ENCODE measurements around the gene GMEB2.
"Not testable (repeated sequence)": the region's sequence is repeated elsewhere in the genome, so short reads cannot be mapped to it uniquely, and the experiment has no call there.

Gene GMEB2

DNA sequence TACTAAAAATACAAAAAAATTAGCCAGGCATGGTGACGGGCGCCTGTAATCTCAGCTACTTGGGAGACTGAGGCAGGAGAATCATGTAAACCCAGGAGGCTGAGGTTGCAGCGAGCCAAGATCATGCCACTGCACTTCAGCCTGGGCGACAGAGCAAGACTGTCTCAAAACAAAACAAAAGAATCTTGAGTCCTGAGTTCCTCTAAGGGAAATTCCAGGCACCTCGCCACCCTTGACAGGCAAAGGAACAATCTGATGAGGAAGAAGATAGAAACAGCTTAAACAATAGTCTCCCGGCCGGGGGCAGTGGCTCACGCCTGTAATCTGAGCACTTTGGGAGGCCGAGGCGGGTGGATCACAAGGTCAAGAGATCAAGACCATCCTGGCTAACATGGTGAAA, 4.5 kb upstream of the GMEB2 start:
- not testable (repeated sequence) for H3K9ac ChIP-seq (ENCODE audit: low read length); H3K36me3 ChIP-seq (ENCODE audit: insufficient read depth, low read length); H3K4me3 ChIP-seq (ENCODE audit: low read depth in 1 of 2, low read length in 2 of 2); H3K9me3 ChIP-seq (ENCODE audit: low read length); H3K27ac ChIP-seq (ENCODE audit: low read depth, low read length); H3K27me3 ChIP-seq (ENCODE audit: control insufficient read depth in 1 of 2, insufficient read depth in 2 of 2, low read length in 2 of 2)
- peaks cover 10% of the 10 kb centered on the region for H3K4me1 ChIP-seq (ENCODE audit: insufficient read depth, low read length)

DNA sequence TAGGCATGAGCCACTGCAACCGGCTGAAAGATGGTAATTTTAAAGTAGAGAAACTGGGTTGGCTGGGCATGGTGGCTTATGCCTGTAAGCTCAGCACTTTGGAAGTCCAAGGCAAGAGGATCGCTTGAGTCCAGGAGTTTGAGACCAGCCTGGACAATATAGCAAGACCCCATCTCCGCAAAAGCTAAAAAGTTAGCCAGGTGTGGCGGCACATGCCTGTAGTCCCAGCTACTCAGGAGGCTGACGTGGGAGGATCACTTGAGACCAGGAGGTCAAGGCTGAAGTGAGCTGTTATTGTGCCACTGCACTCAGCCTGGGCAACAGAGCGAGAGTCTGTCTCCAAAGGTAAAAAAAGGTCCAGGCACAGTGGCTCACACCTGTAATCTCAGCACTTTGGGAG, 4.1 kb upstream of the GMEB2 start:
- not testable (repeated sequence) for H3K9ac ChIP-seq (ENCODE audit: low read length); H3K36me3 ChIP-seq (ENCODE audit: insufficient read depth, low read length); H3K9me3 ChIP-seq (ENCODE audit: low read length); H3K27me3 ChIP-seq (ENCODE audit: control insufficient read depth in 1 of 2, insufficient read depth in 2 of 2, low read length in 2 of 2); H3K27ac ChIP-seq (ENCODE audit: low read depth, low read length); H3K4me3 ChIP-seq (ENCODE audit: low read depth in 1 of 2, low read length in 2 of 2)
- peaks cover 10% of the 10 kb centered on the region for H3K4me1 ChIP-seq (ENCODE audit: insufficient read depth, low read length)

DNA sequence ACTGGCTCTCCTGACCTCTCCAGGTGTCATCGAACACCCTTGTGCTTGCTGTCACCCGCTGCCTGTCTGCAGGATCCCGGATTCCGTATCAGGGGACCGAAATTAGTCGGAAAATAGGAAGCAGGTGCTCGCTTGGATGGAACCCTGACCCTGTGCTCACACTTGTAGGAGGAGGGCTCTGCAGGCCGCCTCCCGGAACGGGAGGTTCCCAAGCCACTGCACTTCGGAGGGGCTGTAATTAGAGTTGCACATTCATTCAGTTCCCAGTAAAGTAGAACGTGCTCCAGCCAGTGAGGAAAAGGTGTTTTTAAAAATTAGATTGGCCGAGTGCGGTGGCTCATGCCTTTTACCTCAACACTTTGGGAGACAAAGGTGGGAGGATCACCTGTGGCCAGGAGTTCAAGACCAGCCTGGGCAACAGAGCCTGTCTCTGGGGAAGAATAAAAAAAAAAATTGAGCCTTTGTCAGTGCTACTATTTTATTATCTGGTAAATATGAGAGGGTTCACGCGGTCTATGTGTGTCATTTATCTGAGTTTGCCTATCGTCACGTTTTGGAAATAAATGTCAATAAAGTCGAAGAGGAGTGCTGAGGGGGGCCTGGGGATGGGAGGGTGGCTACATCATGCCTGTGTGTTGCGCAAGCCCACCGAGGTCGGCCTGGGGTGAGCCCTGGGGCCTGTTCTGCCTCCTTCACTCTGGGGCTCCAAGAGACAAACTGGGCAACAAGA, 1.5 kb upstream of the GMEB2 start:
- no peaks in the 10 kb centered on the region for H3K27me3 ChIP-seq (ENCODE audit: control insufficient read depth in 1 of 2, insufficient read depth in 2 of 2, low read length in 2 of 2)

DNA sequence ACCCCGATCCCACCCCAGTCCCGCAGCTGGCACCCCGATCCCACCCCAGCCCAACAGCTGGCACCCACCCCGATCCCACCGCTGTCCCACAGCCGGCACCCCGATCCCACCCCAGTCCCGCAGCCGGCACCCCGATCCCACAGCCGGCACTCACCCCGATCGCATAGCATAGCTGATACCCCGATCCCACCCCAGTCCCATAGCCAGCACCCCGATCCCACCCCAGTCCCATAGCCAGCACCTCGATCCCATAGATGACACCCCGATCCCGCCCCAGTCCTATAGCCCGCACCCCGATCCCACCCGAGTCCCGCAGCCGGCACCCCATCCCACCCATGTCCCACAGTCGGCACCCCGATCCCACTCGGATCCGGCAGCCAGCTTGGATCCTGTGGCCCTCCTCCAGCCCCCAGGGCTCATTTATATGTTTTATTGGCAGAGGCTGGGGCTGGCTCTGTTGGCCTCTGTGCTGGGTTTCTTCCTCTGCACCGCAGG, 897 bp upstream of the GMEB2 start:
- no peaks in the 10 kb centered on the region for H3K36me3 ChIP-seq (ENCODE audit: insufficient read depth, low read length)
- peak overlapping the region; percentile 37 for H3K27ac ChIP-seq (ENCODE audit: low read depth, low read length)
- peak overlapping the region; percentile 53 to 99 for H3K4me3 ChIP-seq (ENCODE audit: low read depth in 1 of 2, low read length in 2 of 2)
- peak overlapping the region; percentile 15 for H3K9ac ChIP-seq (ENCODE audit: low read length)
- no peaks in the 10 kb centered on the region for H3K9me3 ChIP-seq (ENCODE audit: low read length)
- H3K4me1 ChIP-seq (ENCODE audit: insufficient read depth, low read length) = peaks cover 10% of the 10 kb centered on the region
- H3K27me3 ChIP-seq (ENCODE audit: control insufficient read depth in 1 of 2, insufficient read depth in 2 of 2, low read length in 2 of 2) = no peaks in the 10 kb centered on the region

More for the DNA sequence above, 1.5 kb upstream of the GMEB2 start:
- Histone ChIP-seq H3K36me3 (ENCODE audit: insufficient read depth, low read length) (no peaks in the 10 kb centered on the region), H3K4me3 (ENCODE audit: low read depth in 1 of 2, low read length in 2 of 2) (peak overlapping the region; percentile 53 to 99), H3K4me1 (ENCODE audit: insufficient read depth, low read length) (peaks cover 10% of the 10 kb centered on the region), H3K9me3 (ENCODE audit: low read length) (no peaks in the 10 kb centered on the region), H3K27ac (ENCODE audit: low read depth, low read length) (peak overlapping the region; percentile 37), H3K9ac (ENCODE audit: low read length) (peak overlapping the region; percentile 15)

DNA sequence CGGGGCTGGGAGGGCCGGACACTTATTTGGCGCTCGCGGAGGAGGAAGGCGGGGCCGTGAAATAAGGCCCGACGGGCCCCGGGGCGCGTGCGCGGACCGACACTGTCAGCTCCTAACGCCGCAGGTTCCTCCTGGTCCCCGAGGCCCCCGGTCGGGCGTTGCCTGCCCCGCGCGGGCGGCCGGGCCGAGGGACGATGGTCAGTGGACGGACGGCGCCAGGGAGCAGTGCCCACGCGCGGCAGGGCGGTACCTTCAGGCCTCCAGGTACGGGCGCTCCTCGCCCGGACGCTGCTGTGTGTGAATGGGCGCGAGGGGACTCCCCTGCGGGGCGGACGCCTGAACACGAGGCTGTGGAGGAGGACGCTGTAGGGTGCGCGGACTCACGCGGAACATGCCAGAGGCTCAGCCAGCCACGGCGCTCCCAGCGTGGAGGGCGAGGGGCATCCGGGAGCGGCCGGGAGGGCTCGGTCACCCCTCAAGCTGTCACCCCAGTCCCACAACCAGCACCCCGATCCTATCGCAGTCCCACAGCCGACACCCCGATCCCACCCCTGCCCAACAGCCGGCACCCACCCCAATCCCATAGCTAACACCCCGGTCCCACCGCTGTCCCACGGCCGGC, 339 bp upstream of the GMEB2 start:
- Histone ChIP-seq H3K36me3 (ENCODE audit: insufficient read depth, low read length) (no peaks in the 10 kb centered on the region), H3K4me3 (ENCODE audit: low read depth in 1 of 2, low read length in 2 of 2) (peak overlapping the region; percentile 79 to 99), H3K9me3 (ENCODE audit: low read length) (no peaks in the 10 kb centered on the region), H3K9ac (ENCODE audit: low read length) (peak overlapping the region; percentile 49), H3K27ac (ENCODE audit: low read depth, low read length) (peak overlapping the region; percentile 97), H3K27me3 (ENCODE audit: control insufficient read depth in 1 of 2, insufficient read depth in 2 of 2, low read length in 2 of 2) (no peaks in the 10 kb centered on the region), H3K4me1 (ENCODE audit: insufficient read depth, low read length) (peaks cover 10% of the 10 kb centered on the region)

DNA sequence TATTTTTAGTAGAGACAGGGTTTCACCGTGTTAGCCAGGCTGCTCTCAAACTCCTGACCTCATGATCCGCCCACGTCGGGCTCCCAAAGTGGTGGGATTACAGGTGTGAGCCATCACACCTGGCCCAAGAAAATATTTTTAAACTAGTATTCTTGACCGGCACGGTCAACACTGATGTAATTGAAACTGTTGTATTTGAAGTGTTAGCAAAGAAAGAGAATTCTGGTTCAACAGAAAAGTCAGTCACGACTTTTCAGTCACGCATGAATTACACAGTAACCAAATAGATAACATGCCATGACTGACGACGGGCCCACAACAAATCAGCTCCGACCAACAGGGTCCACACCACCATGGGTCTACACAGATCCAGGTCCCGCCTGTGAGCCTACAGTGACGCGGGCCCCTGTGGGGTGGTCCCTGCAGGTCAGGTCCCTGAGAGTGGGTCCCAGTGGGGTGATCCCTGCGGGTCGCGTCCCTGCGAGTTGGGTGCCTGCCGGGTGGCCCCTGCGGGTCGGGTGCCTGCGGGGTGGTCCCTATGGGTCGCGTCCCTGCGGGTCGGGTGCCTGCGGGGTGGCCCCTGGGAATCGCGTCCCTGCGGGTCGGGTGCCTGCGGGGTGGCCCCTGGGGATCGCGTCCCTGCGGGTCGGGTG, 1.0 kb downstream of the GMEB2 start:
- H3K9ac ChIP-seq (ENCODE audit: low read length) = peak overlapping the region; percentile 82
- H3K36me3 ChIP-seq (ENCODE audit: insufficient read depth, low read length) = no peaks in the 10 kb centered on the region
- H3K27me3 ChIP-seq (ENCODE audit: control insufficient read depth in 1 of 2, insufficient read depth in 2 of 2, low read length in 2 of 2) = no peaks in the 10 kb centered on the region
- H3K27ac ChIP-seq (ENCODE audit: low read depth, low read length) = peak overlapping the region; percentile 78
- peaks cover 10% of the 10 kb centered on the region for H3K4me1 ChIP-seq (ENCODE audit: insufficient read depth, low read length)
- peak overlapping the region; percentile 58 to 72 for H3K4me3 ChIP-seq (ENCODE audit: low read depth in 1 of 2, low read length in 2 of 2)
- no peaks in the 10 kb centered on the region for H3K9me3 ChIP-seq (ENCODE audit: low read length)

DNA sequence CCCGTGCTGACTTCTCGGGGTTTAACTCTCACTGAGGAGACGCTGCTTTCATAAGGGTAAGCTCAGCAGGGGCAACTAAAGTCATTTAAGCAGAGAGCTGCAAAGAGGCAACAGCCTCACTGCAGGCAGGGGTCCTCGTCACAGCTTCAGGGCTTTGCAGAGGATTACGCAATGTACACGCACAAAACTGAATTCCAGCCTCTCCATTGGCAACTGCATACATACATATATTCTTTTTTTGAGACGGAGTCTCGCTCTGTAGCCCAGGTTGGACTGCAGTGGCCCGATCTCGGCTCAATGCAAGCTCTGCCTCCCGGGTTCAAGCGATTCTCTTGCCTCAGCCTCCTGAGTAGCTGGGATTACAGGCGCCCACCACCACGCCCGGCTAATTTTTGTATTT, 2.4 kb downstream of the GMEB2 start:
- H3K27me3 ChIP-seq (ENCODE audit: control insufficient read depth in 1 of 2, insufficient read depth in 2 of 2, low read length in 2 of 2) = no peaks in the 10 kb centered on the region
- no peak overlapping the region for H3K27ac ChIP-seq (ENCODE audit: low read depth, low read length)
- no peaks in the 10 kb centered on the region for H3K9me3 ChIP-seq (ENCODE audit: low read length)
- H3K9ac ChIP-seq (ENCODE audit: low read length) = no peak overlapping the region
- no peaks in the 10 kb centered on the region for H3K36me3 ChIP-seq (ENCODE audit: insufficient read depth, low read length)
- H3K4me3 ChIP-seq (ENCODE audit: low read depth in 1 of 2, low read length in 2 of 2) = no peak overlapping the region
- H3K4me1 ChIP-seq (ENCODE audit: insufficient read depth, low read length) = peaks cover 10% of the 10 kb centered on the region

DNA sequence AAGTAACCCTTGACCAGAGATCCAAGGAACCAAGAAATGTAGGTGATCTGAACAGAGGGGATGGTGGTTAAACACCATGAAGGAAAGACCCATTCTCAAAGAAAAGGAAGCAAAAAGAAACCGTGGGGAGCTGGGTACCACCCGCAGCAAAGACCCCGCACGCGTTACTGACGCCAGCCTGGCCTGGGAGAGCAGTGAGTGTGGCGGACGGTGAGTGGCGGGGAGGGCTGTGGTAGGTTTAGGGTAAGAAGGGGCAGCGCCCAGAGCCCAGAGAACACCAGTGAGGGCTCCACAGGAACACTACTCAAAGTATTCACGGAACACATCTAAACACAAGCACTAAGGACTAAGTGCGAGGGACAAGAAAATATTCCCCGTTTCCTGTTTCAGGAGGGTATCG, 4.2 kb downstream of the GMEB2 start:
- Histone ChIP-seq H3K27me3 (ENCODE audit: control insufficient read depth in 1 of 2, insufficient read depth in 2 of 2, low read length in 2 of 2) (no peaks in the 10 kb centered on the region), H3K9ac (ENCODE audit: low read length) (no peak overlapping the region), H3K4me3 (ENCODE audit: low read depth in 1 of 2, low read length in 2 of 2) (no peak overlapping the region), H3K36me3 (ENCODE audit: insufficient read depth, low read length) (peaks cover 11% of the 10 kb centered on the region), H3K27ac (ENCODE audit: low read depth, low read length) (no peak overlapping the region), H3K9me3 (ENCODE audit: low read length) (no peaks in the 10 kb centered on the region), H3K4me1 (ENCODE audit: insufficient read depth, low read length) (no peaks in the 10 kb centered on the region)

DNA sequence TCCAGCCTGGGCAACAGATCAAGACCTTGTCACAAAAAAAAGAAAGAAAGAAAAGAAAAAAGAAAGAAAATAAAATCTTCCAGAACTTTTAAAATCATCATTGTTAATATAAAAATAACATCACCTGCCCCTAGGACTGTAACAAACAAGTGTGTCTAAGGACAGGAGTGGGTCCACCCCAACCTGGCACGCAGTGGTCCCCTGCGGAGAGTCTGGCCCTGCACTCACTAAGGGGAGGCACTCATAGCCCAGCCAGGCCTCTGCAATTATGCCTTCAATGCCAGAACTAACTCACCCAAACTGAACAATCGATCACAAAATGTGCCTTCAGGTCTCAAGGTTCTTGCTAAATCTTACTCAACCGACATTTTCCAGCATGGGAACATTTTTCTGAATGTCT, 4.8 kb downstream of the GMEB2 start:
- Histone ChIP-seq H3K9me3 (ENCODE audit: low read length) (no peaks in the 10 kb centered on the region), H3K36me3 (ENCODE audit: insufficient read depth, low read length) (peaks cover 12% of the 10 kb centered on the region), H3K4me3 (ENCODE audit: low read depth in 1 of 2, low read length in 2 of 2) (no peak overlapping the region), H3K27ac (ENCODE audit: low read depth, low read length) (no peak overlapping the region), H3K9ac (ENCODE audit: low read length) (no peak overlapping the region), H3K4me1 (ENCODE audit: insufficient read depth, low read length) (no peaks in the 10 kb centered on the region), H3K27me3 (ENCODE audit: control insufficient read depth in 1 of 2, insufficient read depth in 2 of 2, low read length in 2 of 2) (no peaks in the 10 kb centered on the region)

DNA sequence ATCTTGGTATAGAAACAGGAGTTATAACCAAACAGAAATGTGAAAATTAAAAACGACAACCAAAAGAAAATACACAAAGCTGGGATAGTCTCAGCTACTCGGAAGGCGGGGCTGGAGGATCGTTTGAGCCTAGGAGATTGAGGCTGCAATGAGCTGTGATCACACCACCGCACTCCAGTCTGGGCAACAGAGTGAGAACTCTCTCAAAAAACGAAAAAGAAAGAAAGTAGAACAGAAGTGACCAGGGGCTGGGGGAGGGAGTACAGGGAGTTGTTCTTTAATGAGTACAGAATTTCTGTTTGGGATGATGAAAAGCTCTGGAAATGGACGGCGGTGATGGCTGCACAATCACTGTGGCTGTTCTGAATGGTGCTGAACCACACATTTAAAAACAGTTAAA, 5.9 kb downstream of the GMEB2 start:
- Histone ChIP-seq H3K27ac (ENCODE audit: low read depth, low read length) (no peak overlapping the region), H3K4me3 (ENCODE audit: low read depth in 1 of 2, low read length in 2 of 2) (no peak overlapping the region), H3K4me1 (ENCODE audit: insufficient read depth, low read length) (no peaks in the 10 kb centered on the region)

DNA sequence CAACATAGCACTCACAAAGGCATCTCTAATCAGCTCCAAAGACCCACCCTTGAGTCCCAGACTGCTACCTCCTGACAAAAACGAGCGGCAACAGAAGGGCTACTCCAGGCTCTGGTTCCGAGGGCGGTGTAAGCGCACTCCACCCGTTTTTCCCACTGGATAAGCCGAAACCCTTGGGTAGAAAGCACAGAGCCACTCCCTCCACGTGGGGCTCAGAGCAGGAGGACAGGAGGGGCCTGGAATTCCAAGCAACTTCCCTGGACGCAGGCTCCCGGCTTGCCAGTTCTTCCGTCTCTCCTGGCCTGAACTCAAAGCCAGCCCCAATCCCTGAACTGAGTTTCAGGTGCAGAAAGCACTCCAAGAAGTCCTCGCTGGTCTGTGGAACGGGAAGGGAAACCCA, 7.4 kb downstream of the GMEB2 start:
- H3K36me3 ChIP-seq (ENCODE audit: insufficient read depth, low read length) = peaks cover 19% of the 10 kb centered on the region
- no peaks in the 10 kb centered on the region for H3K4me1 ChIP-seq (ENCODE audit: insufficient read depth, low read length)

More for the DNA sequence above, 5.9 kb downstream of the GMEB2 start:
- Histone ChIP-seq H3K9me3 (ENCODE audit: low read length) (no peaks in the 10 kb centered on the region), H3K36me3 (ENCODE audit: insufficient read depth, low read length) (peaks cover 19% of the 10 kb centered on the region), H3K27me3 (ENCODE audit: control insufficient read depth in 1 of 2, insufficient read depth in 2 of 2, low read length in 2 of 2) (no peaks in the 10 kb centered on the region), H3K9ac (ENCODE audit: low read length) (no peak overlapping the region)

More for the DNA sequence above, 7.4 kb downstream of the GMEB2 start:
- Histone ChIP-seq H3K9me3 (ENCODE audit: low read length) (no peaks in the 10 kb centered on the region), H3K27ac (ENCODE audit: low read depth, low read length) (no peak overlapping the region), H3K4me3 (ENCODE audit: low read depth in 1 of 2, low read length in 2 of 2) (no peak overlapping the region), H3K9ac (ENCODE audit: low read length) (no peak overlapping the region), H3K27me3 (ENCODE audit: control insufficient read depth in 1 of 2, insufficient read depth in 2 of 2, low read length in 2 of 2) (no peaks in the 10 kb centered on the region)
